NCI-H1105 treated with DMSO at 0.1 percent for 48 hours (cell line): ENCODE results near the gene DNAJC1.
A peak's percentile ranks its signal among the peaks of the same experiment; 100 is the strongest.

Source experiments
- DNase-seq: peaks from one replicate; lab custom pipeline; 2025; lab: John Stamatoyannopoulos, UW

The DNAJC1 gene

GRCh38 chr10:22006379-22006884, 2.9 kb upstream of the DNAJC1 start:
- DNase-seq: no peak

- no peak for DNase-seq
These were observed 2.2 kb upstream of the DNAJC1 start for GRCh38 chr10:22005763-22006162.

GRCh38 chr10:22003964-22004281, 393 bp upstream of the DNAJC1 start:
- no peak for DNase-seq

- DNase-seq: no peak
These were observed 846 bp downstream of the DNAJC1 start for GRCh38 chr10:22002591-22003176.

GRCh38 chr10:21995557-21995956, 8.0 kb downstream of the DNAJC1 start:
- DNase-seq: no peak

GRCh38 chr10:21993360-21994001, 10.0 kb downstream of the DNAJC1 start:
- peak; percentile 35 for DNase-seq

- DNase-seq: no peak
These were observed 11.7 kb downstream of the DNAJC1 start for GRCh38 chr10:21991785-21992184.

- DNase-seq: no peak
These were observed 13.1 kb downstream of the DNAJC1 start for GRCh38 chr10:21990449-21990848.

- peak; percentile 59 for DNase-seq
These were observed 13.9 kb downstream of the DNAJC1 start for GRCh38 chr10:21989453-21990154.

- no peak for DNase-seq
These were observed 18.0 kb downstream of the DNAJC1 start for GRCh38 chr10:21985541-21985940.

- DNase-seq: no peak
These were observed 22.4 kb downstream of the DNAJC1 start for GRCh38 chr10:21981118-21981517.

GRCh38 chr10:21980691-21981090, 22.8 kb downstream of the DNAJC1 start:
- no peak for DNase-seq

- DNase-seq: no peak
These were observed 25.2 kb downstream of the DNAJC1 start for GRCh38 chr10:21978191-21978862.

GRCh38 chr10:21976739-21977138, 26.8 kb downstream of the DNAJC1 start:
- no peak for DNase-seq

GRCh38 chr10:21976280-21976679, 27.2 kb downstream of the DNAJC1 start:
- no peak for DNase-seq

GRCh38 chr10:21975378-21975990, 28.0 kb downstream of the DNAJC1 start:
- peak; percentile 85 for DNase-seq

GRCh38 chr10:21972584-21972983, 30.9 kb downstream of the DNAJC1 start:
- DNase-seq: no peak

- DNase-seq: no peak
These were observed 33.9 kb downstream of the DNAJC1 start for GRCh38 chr10:21969326-21970287.

GRCh38 chr10:21964983-21965665, 38.4 kb downstream of the DNAJC1 start:
- DNase-seq: no peak

GRCh38 chr10:21962358-21962757, 41.2 kb downstream of the DNAJC1 start:
- DNase-seq: no peak

- no peak for DNase-seq
These were observed 41.7 kb downstream of the DNAJC1 start for GRCh38 chr10:21961847-21962246.
